ENCODE measurements around the gene CACNA2D4.

DNA sequence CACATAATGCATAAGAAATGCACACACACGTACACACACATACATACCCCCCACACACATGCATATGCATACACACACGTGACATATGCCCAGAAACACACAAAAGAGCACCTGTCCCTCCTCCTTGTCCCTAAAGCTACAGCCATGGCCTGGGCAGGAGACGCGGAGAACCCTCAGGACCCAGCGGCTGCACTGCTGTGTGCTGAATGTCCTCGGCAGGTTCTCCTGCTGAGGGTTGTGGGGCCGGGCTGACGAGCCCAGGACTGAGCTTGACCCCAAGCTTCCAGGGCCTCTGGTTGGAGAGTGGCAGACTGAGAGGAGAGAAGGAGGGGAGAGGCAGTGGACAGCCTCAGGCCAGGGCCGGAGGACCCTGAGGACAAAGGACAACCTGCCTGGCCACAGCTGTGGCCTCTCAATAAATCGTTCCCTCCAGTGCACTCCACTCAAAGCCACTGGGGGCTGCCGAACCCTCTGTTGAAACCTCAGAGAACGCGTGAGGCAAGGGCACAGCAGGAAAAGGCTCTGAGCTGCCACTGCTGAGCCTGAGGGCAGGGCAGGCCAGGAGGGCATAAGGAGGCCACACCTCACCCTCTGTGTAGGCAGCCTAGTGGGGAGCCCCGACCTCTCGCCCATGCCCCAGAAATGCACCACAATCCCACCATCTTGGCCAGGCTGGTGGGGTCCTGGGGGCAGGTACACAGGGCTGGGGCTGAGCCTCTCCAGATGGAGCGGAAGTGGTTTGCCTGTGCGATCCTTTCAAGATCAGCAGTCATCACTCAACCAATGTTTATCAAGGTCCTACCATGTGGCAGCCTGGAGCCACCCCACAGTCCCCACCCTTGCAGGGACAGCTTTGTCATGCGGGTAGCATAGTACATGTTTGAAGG lies 3.1 kb downstream of the CACNA2D4 start:
- TF ChIP-seq SPI1 (IDR thresholded peaks at IDR 0.05; ENCODE audit: borderline replicate concordance, low read depth) (peak; percentile 80), CTCF (IDR thresholded peaks at IDR 0.05; ENCODE audit: insufficient read depth, low read length) (no peak), POLR2AphosphoS5 (IDR thresholded peaks at IDR 0.05; ENCODE audit: low read depth) (peak; percentile 75)
